22Rv1 (cell line): ENCODE results near the gene KCNQ2.

ENCODE experiments used
- ZFX ChIP-seq: fragments of 450-650 bp; IDR thresholded peaks from 2 replicates; pipeline ENCODE4 v1.6.1; 2017; ENCODE audit warnings: antibody characterized with exemption, borderline replicate concordance
- TF ChIP-seq, protein P1 (sequence below): fragments of 450-650 bp; IDR thresholded peaks from 2 replicates; pipeline ENCODE4 v1.5.1; 2017; ENCODE audit warnings: mild to moderate bottlenecking

DNA sequence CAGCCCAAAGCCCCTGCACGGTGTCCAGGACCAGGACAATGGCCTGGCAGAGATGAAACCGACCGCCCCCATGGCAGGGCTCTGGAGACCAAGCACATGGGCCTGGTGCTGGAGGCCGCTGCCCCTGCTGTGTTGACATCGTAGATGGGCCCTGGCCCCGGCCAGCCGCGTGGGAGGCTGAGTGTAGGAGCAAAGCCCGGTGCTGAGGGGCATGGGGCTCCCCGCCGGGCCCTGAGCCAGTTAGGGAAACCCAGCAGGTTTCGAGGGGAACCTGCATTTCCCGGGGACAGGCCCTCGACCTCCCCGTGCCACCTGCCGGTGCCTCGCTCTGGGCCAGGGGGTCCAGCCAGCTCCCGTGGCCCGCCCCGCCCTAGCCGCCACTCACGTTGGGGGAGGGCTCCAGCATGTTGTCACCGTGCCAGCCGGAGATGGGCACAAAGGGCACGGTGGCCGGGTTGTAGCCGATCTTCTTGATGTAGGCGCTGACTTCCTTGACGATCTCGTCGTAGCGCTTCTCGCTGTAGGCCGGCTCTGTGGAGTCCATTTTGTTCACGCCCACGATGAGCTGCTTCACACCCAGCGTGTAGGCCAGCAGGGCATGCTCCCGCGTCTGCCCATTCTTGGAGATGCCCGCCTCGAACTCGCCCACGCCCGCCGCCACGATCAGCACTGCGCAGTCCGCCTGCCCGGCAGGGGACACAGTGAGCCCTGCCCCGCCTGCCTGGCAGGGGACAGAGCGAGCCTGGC, 22.1 kb upstream of the KCNQ2 start:
- TF ChIP-seq, protein P1, sequence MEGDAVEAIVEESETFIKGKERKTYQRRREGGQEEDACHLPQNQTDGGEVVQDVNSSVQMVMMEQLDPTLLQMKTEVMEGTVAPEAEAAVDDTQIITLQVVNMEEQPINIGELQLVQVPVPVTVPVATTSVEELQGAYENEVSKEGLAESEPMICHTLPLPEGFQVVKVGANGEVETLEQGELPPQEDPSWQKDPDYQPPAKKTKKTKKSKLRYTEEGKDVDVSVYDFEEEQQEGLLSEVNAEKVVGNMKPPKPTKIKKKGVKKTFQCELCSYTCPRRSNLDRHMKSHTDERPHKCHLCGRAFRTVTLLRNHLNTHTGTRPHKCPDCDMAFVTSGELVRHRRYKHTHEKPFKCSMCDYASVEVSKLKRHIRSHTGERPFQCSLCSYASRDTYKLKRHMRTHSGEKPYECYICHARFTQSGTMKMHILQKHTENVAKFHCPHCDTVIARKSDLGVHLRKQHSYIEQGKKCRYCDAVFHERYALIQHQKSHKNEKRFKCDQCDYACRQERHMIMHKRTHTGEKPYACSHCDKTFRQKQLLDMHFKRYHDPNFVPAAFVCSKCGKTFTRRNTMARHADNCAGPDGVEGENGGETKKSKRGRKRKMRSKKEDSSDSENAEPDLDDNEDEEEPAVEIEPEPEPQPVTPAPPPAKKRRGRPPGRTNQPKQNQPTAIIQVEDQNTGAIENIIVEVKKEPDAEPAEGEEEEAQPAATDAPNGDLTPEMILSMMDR, result no peak
- TF ChIP-seq ZFX, result no peak
